Mucosa of rectum (tissue), 2 donors: ENCODE data around the gene SLC6A9.
A peak's percentile ranks its signal among the peaks of the same experiment; 100 is the strongest.

Experiments used
- H3K27ac ChIP-seq, 2 donors: one replicate each; pipeline ENCODE4 v1.7.0; 2013; ENCODE audit warnings: inconsistent platforms in 2 of 2, low read depth in 2 of 2, low read length in 2 of 2
- H3K27me3 ChIP-seq, 2 donors: one replicate each; pipeline ENCODE4 v1.7.0; 2013; ENCODE audit warnings: low read length in 2 of 2; ENCODE audit not compliant: control insufficient read depth in 2 of 2, insufficient read depth in 2 of 2
- H3K36me3 ChIP-seq, 2 donors: one replicate each; pipeline ENCODE4 v1.7.0; 2013; ENCODE audit warnings: low read length in 2 of 2; ENCODE audit not compliant: control insufficient read depth in 2 of 2, insufficient read depth in 2 of 2
- H3K4me1 ChIP-seq, 2 donors: one replicate each; pipeline ENCODE4 v1.7.0; 2013; ENCODE audit warnings: low read length in 2 of 2, mild to moderate bottlenecking in 1 of 2; ENCODE audit not compliant: control insufficient read depth in 2 of 2, insufficient read depth in 2 of 2
- H3K4me3 ChIP-seq, 2 donors: one replicate each; pipeline ENCODE4 v1.7.0; 2013; ENCODE audit warnings: low read length in 2 of 2
- H3K9ac ChIP-seq, 2 donors: one replicate each; pipeline ENCODE4 v1.7.0; 2013; ENCODE audit warnings: low read length in 2 of 2, low read depth in 1 of 2, mild to moderate bottlenecking in 1 of 2
- H3K9me3 ChIP-seq, 2 donors: one replicate each; pipeline ENCODE4 v1.7.0; 2013; ENCODE audit warnings: low read length in 2 of 2; ENCODE audit not compliant: control insufficient read depth in 2 of 2
- donor health status: healthy.
- donor health status: Normal muscosa, but diverticular disease.

The SLC6A9 gene

GRCh38 chr1:43994794-43995790 lies 36.2 kb downstream of the SLC6A9 start:
- Histone ChIP-seq H3K27ac (no peak overlapping the region), H3K9me3 (no peaks in the 10 kb centered on the region), H3K36me3 (no peaks in the 10 kb centered on the region), H3K4me3 (no peak overlapping the region), H3K27me3 (no peaks in the 10 kb centered on the region), H3K9ac (no peak overlapping the region), H3K4me1 (peaks cover 22 to 27% of the 10 kb centered on the region in 2 donors)

DNA sequence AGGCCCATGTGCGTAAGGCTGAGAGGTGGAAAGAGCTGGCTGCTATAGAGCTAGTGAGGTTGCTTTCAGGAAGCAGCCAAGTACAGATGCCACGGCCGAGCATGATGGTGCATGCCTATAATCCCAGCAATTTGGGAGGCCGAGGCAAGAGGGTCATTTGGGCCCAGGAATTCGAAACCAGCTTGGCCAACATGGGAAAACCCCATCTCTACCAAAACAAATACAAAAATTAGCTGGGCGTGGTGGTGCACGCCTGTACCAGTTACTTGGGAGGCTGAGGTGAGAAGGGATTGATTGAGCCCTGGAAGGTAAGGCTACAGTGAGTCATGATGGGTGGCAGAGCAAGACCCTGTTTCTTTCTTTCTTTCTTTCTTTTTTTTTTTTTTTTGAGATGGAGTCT lies 37.2 kb downstream of the SLC6A9 start:
- Histone ChIP-seq H3K27ac (no peak overlapping the region), H3K27me3 (no peaks in the 10 kb centered on the region), H3K9ac (no peak overlapping the region), H3K4me3 (no peak overlapping the region), H3K4me1 (peaks cover 22 to 27% of the 10 kb centered on the region in 2 donors), H3K9me3 (no peaks in the 10 kb centered on the region), H3K36me3 (no peaks in the 10 kb centered on the region)

DNA sequence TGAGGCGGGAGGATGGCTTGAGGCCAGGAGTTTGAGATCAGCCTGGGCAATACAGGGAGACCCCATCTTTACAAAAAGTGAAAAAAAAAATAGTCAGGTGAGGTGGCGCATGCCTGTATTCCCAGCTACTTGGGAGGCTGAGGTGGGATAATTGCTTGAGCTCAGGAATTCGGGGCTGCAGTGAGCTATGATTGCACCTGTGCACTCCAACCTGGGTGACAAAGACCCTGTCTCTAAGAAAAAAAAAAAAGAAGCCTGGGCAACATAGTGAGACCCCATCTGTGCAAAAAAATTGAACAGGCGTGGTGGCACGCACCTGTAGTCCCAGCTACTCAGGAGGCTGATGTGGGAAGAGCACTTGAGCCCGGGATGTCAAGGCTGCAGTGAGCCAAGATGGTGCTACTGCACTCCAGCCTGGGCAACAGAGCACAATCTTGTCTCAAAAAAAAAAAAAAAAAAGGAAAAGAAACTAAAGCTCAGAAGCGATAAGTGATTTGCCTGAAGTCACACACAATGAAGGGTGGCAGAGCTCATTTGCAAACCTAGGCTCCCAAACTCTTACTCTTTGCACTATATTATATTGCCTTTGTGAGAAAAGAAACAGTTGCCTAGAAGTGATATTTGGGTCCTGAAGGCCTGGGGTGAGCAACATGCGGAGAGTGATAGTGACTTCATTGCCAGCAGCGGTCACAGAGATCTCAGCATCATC lies 37.9 kb downstream of the SLC6A9 start:
- H3K4me1 ChIP-seq: peaks cover 22 to 27% of the 10 kb centered on the region in 2 donors

GRCh38 chr1:43992232-43992995 lies 38.8 kb downstream of the SLC6A9 start:
- no peaks in the 10 kb centered on the region for H3K27me3 ChIP-seq
- peak overlapping the region; percentile 54 to 67 for H3K9ac ChIP-seq
- H3K4me3 ChIP-seq: peak overlapping the region; percentile 71 to 78
- peak overlapping the region; percentile 90 to 96 for H3K27ac ChIP-seq
- no peaks in the 10 kb centered on the region for H3K36me3 ChIP-seq
- no peaks in the 10 kb centered on the region for H3K9me3 ChIP-seq
- peaks cover 14 to 23% of the 10 kb centered on the region in 2 donors for H3K4me1 ChIP-seq

More for the DNA sequence above, 37.9 kb downstream of the SLC6A9 start:
- H3K4me3 ChIP-seq: no peak overlapping the region
- H3K27ac ChIP-seq: no peak overlapping the region
- no peaks in the 10 kb centered on the region for H3K9me3 ChIP-seq
- no peak overlapping the region for H3K9ac ChIP-seq
- no peaks in the 10 kb centered on the region for H3K36me3 ChIP-seq
- no peaks in the 10 kb centered on the region for H3K27me3 ChIP-seq

GRCh38 chr1:43991476-43992231 lies 39.6 kb downstream of the SLC6A9 start, which contains the start of gene CCDC24:
TSS of gene CCDC24 (plus strand) at chr1:43991599. CDS start at chr1:43991879, 280 bp downstream.
- Histone ChIP-seq H3K27ac (peak within 1 kb of the TSS; percentile 90 to 96), H3K4me1 (peaks cover 17 to 23% of the 10 kb centered on the region in 2 donors), H3K4me3 (peak within 1 kb of the TSS; percentile 71 to 78), H3K9ac (peak within 1 kb of the TSS; percentile 67 to 80), H3K9me3 (no peaks in the 10 kb centered on the region), H3K27me3 (no peaks in the 10 kb centered on the region), H3K36me3 (peaks cover 0 to 3% of the 10 kb centered on the region in 2 donors)

- Histone ChIP-seq H3K4me1 (peaks cover 17 to 27% of the 10 kb centered on the region in 2 donors), H3K27me3 (no peaks in the 10 kb centered on the region), H3K4me3 (peak overlapping the region; percentile 71 to 78), H3K9ac (peak overlapping the region; percentile 67 to 80), H3K36me3 (peaks cover 0 to 3% of the 10 kb centered on the region in 2 donors), H3K9me3 (no peaks in the 10 kb centered on the region), H3K27ac (peak overlapping the region; percentile 90 to 96)
Observed at GRCh38 chr1:43991200-43991475, 40.1 kb downstream of the SLC6A9 start.

GRCh38 chr1:43990271-43991199 lies 40.7 kb downstream of the SLC6A9 start:
- peak overlapping the region; percentile 90 to 96 for H3K27ac ChIP-seq
- peak overlapping the region; percentile 67 to 80 for H3K9ac ChIP-seq
- H3K9me3 ChIP-seq: no peaks in the 10 kb centered on the region
- peak overlapping the region; percentile 71 to 78 for H3K4me3 ChIP-seq
- no peaks in the 10 kb centered on the region for H3K27me3 ChIP-seq
- peaks cover 0 to 3% of the 10 kb centered on the region in 2 donors for H3K36me3 ChIP-seq
- peaks cover 17 to 28% of the 10 kb centered on the region in 2 donors for H3K4me1 ChIP-seq

GRCh38 chr1:43987159-43987902 lies 43.9 kb downstream of the SLC6A9 start:
- H3K4me3 ChIP-seq: no peak overlapping the region
- peak overlapping the region in 1 of 2 donors; percentile 21 for H3K9ac ChIP-seq
- H3K9me3 ChIP-seq: no peaks in the 10 kb centered on the region
- peaks cover 13 to 28% of the 10 kb centered on the region in 2 donors for H3K4me1 ChIP-seq
- peak overlapping the region; percentile 41 to 66 for H3K27ac ChIP-seq
- H3K36me3 ChIP-seq: peaks cover 3% of the 10 kb centered on the region in 2 donors
- H3K27me3 ChIP-seq: no peaks in the 10 kb centered on the region
